Tibial nerve (tissue), 4 donors: ENCODE results near the gene TESK1. TPM values are rescaled to one million over a fixed set of nuclear protein-coding genes. Genes with fewer than 3 reads are reported as not detected.
A peak's percentile ranks its signal among the peaks of the same experiment; 100 is the strongest.

Experiments used
- DNase-seq, 2 donors: peaks; one replicate each; pipeline ENCODE4 v3.0.0-alpha.2; 2019; ENCODE audit warnings: low spot score in 2 of 2
- H3K27ac ChIP-seq, 4 donors: fragments of 200-600 bp; sonication (generic) in 3 of 4; one replicate each; pipeline ENCODE4 v1.5.1; 2017 to 2019; ENCODE audit warnings: mild to moderate bottlenecking in 1 of 4
- H3K27me3 ChIP-seq, 2 donors: fragments of 200-600 bp; sonication (generic) in 1 of 2; one replicate each; pipeline versions ENCODE4 v1.5.1 to v1.6.0; 2017 to 2019
- H3K36me3 ChIP-seq, 3 donors: fragments of 200-600 bp; sonication (generic); one replicate each; pipeline ENCODE4 v1.5.1; 2018 to 2019
- H3K4me1 ChIP-seq, 4 donors: fragments of 200-600 bp; sonication (generic) in 3 of 4; one replicate each; pipeline ENCODE4 v1.5.1; 2017 to 2019
- H3K4me3 ChIP-seq, 4 donors: fragments of 200-600 bp; sonication (generic) in 3 of 4; one replicate each; pipeline ENCODE4 v1.5.1; 2017 to 2019; ENCODE audit warnings: mild to moderate bottlenecking in 1 of 4, moderate library complexity in 1 of 4
- H3K9me3 ChIP-seq, 4 donors: fragments of 200-600 bp; sonication (generic) in 3 of 4; one replicate each; pipeline ENCODE4 v1.5.1; 2017 to 2019
- EP300 ChIP-seq, 2 donors: sonication (generic); formaldehyde crosslinking; IDR thresholded peaks; one replicate each; pipeline ENCODE4 v1.6.1; 2017; ENCODE audit warnings: antibody characterized with exemption in 2 of 2, mild to moderate bottlenecking in 1 of 2
- POLR2A ChIP-seq, 2 donors: fragments of 450-650 bp; IDR thresholded peaks; one replicate each; pipeline ENCODE4 v1.6.1; 2017; ENCODE audit warnings: antibody characterized with exemption in 2 of 2, mild to moderate bottlenecking in 2 of 2, moderate library complexity in 2 of 2
- WGBS, 2 donors: methylation state at CpG; one replicate each; pipeline ENCODE4 v1.1.5; 2018; 5-methylcytosine and 5-hydroxymethylcytosine counted together
- total RNA-seq, 4 donors: library from RNA; depleted of rRNA; stranded (reverse); fragments of >200 nt; gene quantifications; one replicate each; pipeline ENCODE4 v1.1.0, GENCODE V29; 2016
- TF ChIP-seq, protein P1 (sequence below), 5 experiments: fragments of 200-600 bp in 3 of 5; fragments of 450-650 bp in 2 of 5; sonication (generic) in 3 of 5; IDR thresholded peaks; one replicate each; pipeline ENCODE4 v1.5.1; 2016 to 2019; ENCODE audit warnings: antibody characterized with exemption in 5 of 5, mild to moderate bottlenecking in 3 of 5, moderate library complexity in 2 of 5

The TESK1 gene, protein sequence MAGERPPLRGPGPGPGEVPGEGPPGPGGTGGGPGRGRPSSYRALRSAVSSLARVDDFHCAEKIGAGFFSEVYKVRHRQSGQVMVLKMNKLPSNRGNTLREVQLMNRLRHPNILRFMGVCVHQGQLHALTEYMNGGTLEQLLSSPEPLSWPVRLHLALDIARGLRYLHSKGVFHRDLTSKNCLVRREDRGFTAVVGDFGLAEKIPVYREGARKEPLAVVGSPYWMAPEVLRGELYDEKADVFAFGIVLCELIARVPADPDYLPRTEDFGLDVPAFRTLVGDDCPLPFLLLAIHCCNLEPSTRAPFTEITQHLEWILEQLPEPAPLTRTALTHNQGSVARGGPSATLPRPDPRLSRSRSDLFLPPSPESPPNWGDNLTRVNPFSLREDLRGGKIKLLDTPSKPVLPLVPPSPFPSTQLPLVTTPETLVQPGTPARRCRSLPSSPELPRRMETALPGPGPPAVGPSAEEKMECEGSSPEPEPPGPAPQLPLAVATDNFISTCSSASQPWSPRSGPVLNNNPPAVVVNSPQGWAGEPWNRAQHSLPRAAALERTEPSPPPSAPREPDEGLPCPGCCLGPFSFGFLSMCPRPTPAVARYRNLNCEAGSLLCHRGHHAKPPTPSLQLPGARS
- total RNA-seq: 10 to 100 TPM; 29.3 to 40.0 (median 35.6) TPM

DNA sequence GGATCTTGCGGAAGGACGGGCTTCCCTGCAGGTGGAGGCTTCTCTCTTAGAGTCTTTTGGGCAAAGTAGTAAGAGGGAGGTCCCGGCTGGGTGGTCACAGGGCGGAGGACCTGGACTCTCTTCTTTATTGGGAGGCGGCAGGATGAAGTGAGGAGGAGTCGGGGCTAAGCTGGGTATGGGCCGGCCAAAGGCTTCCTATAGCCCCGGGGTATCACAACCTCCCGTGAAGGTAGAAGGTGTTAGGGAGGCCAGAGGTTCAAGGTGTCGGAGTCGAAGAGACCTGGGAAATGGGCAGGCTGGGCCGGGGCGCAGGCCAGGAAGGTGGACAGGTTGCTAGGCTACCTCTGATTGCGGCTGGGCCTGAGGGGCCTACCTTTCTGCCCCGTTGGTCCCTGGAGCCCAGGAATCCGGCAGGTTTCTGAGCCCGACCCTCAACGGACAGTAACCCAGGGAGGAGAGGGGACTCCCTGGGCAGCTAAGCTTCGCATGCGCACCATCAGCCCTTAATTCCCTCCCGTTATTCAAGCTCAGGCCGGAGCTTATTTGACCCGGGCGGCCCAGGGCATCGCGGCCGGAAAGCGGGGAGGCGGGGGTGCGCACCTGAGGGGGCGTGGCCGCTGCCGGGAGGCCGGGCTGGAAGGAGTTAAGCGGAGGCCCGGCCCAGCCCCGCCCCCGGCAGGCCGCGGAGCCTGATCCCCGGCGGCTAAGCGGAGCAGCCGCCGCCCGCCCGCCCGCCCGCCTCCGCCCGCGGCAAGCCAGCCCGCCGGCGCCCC, at the start of gene TESK1:
TESK1 (plus strand) TSS at position 685 of the 773 bp plus-strand sequence. CDS start 358 bp downstream, outside the sequence.
- H3K9me3 ChIP-seq: no peaks in the 10 kb centered on the region
- H3K36me3 ChIP-seq: peaks cover 0 to 30% (median 6%) of the 10 kb centered on the region in 3 donors
- H3K27me3 ChIP-seq: no peaks in the 10 kb centered on the region
- peak within 1 kb of the TSS; percentile 88 to 97 (median 93) for H3K27ac ChIP-seq
- H3K4me3 ChIP-seq: peak within 1 kb of the TSS; percentile 72 to 94 (median 90)
- TF ChIP-seq POLR2A (IDR thresholded peaks at IDR 0.05) (no peak), EP300 (IDR thresholded peaks at IDR 0.05) (peak in 1 of 2 donors; percentile 7)
- H3K4me1 ChIP-seq: peaks cover 0 to 30% (median 22%) of the 10 kb centered on the region in 4 donors
- peak in 1 of 2 donors; percentile 36 for DNase-seq
- 0% methylated on average over 27 to 29 of the region's 55 CpGs for WGBS, 2 donors

GRCh38 chr9:35555881-35556280, 49.2 kb upstream of the TESK1 start:
- 82 to 90% methylated on average over 10 of the region's 10 CpGs for WGBS, 2 donors
- TF ChIP-seq EP300 (IDR thresholded peaks at IDR 0.05) (no peak), POLR2A (IDR thresholded peaks at IDR 0.05) (no peak)
- TF ChIP-seq, protein P1, sequence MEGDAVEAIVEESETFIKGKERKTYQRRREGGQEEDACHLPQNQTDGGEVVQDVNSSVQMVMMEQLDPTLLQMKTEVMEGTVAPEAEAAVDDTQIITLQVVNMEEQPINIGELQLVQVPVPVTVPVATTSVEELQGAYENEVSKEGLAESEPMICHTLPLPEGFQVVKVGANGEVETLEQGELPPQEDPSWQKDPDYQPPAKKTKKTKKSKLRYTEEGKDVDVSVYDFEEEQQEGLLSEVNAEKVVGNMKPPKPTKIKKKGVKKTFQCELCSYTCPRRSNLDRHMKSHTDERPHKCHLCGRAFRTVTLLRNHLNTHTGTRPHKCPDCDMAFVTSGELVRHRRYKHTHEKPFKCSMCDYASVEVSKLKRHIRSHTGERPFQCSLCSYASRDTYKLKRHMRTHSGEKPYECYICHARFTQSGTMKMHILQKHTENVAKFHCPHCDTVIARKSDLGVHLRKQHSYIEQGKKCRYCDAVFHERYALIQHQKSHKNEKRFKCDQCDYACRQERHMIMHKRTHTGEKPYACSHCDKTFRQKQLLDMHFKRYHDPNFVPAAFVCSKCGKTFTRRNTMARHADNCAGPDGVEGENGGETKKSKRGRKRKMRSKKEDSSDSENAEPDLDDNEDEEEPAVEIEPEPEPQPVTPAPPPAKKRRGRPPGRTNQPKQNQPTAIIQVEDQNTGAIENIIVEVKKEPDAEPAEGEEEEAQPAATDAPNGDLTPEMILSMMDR (IDR thresholded peaks at IDR 0.05): no peak
- Histone ChIP-seq H3K4me1 (peaks cover 0 to 34% (median 11%) of the 10 kb centered on the region in 4 donors), H3K36me3 (peaks cover 0 to 63% (median 9%) of the 10 kb centered on the region in 3 donors), H3K9me3 (no peaks in the 10 kb centered on the region), H3K27me3 (no peaks in the 10 kb centered on the region), H3K4me3 (no peak overlapping the region), H3K27ac (no peak overlapping the region)
- DNase-seq: no peak

DNA sequence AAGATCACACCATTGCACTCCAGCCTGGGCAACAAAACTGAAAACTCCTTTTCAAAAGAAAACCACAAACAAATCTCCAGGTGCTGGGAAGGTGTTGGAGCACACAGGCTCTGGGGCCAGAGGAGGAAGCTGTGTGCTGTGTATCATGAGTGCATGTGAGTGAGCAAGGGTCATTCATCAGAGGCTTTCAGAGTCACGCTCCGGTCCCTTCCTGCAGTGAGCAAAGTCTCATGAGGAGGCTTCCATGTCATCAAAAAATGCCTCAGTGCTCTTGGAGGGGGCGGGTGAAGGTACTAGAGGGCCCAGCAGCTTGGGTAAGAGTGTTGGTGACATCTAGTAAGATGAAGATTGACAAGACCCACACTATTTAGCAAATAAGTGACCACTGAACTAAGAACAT, 48.3 kb upstream of the TESK1 start:
- WGBS, 2 donors: 89 to 96% methylated on average over 3 of the region's 3 CpGs

GRCh38 chr9:35557320-35557719, 47.7 kb upstream of the TESK1 start:
- H3K27ac ChIP-seq: no peak overlapping the region
- 90 to 93% methylated on average over 6 of the region's 6 CpGs for WGBS, 2 donors
- no peaks in the 10 kb centered on the region for H3K27me3 ChIP-seq
- peaks cover 0 to 78% (median 9%) of the 10 kb centered on the region in 3 donors for H3K36me3 ChIP-seq
- no peak for TF ChIP-seq POLR2A (IDR thresholded peaks at IDR 0.05)
- H3K9me3 ChIP-seq: no peaks in the 10 kb centered on the region
- DNase-seq: no peak
- no peak overlapping the region for H3K4me3 ChIP-seq
- peaks cover 0 to 32% (median 11%) of the 10 kb centered on the region in 4 donors for H3K4me1 ChIP-seq

More for the DNA sequence above, 48.3 kb upstream of the TESK1 start:
- H3K27me3 ChIP-seq: no peaks in the 10 kb centered on the region
- peaks cover 0 to 32% (median 11%) of the 10 kb centered on the region in 4 donors for H3K4me1 ChIP-seq
- no peaks in the 10 kb centered on the region for H3K9me3 ChIP-seq
- TF ChIP-seq POLR2A (IDR thresholded peaks at IDR 0.05) (no peak), EP300 (IDR thresholded peaks at IDR 0.05) (no peak)
- no peak overlapping the region for H3K27ac ChIP-seq
- H3K36me3 ChIP-seq: peaks cover 0 to 72% (median 9%) of the 10 kb centered on the region in 3 donors
- DNase-seq: no peak
- H3K4me3 ChIP-seq: no peak overlapping the region

DNA sequence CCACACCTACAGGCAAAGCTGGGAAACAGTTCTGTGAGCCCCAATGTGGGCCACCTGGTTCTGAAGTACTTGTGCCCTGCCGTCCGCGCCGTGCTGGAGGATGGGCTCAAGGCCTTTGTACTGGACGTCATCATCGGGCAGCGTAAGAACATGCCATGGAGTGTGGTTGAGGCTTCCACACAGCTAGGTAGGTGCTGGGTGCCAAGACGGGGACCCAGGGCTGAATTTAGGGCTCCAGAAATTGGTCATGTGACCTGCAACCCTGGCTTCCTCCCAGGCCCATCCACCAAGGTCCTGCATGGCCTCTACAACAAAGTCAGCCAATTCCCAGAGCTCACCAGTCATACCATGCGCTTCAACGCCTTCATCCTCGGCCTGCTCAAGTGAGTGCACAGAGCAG, 46.9 kb upstream of the TESK1 start:
- TF ChIP-seq EP300 (IDR thresholded peaks at IDR 0.05) (no peak), POLR2A (IDR thresholded peaks at IDR 0.05) (no peak)
- TF ChIP-seq, protein P1 (IDR thresholded peaks at IDR 0.05): no peak
- no peak overlapping the region for H3K4me3 ChIP-seq
- peaks cover 0 to 30% (median 6%) of the 10 kb centered on the region in 4 donors for H3K4me1 ChIP-seq
- no peak overlapping the region for H3K27ac ChIP-seq
- no peaks in the 10 kb centered on the region for H3K9me3 ChIP-seq
- H3K27me3 ChIP-seq: no peaks in the 10 kb centered on the region
- peaks cover 0 to 86% (median 9%) of the 10 kb centered on the region in 3 donors for H3K36me3 ChIP-seq
- no peak for DNase-seq
- 88 to 89% methylated on average over 11 of the region's 11 CpGs for WGBS, 2 donors

DNA sequence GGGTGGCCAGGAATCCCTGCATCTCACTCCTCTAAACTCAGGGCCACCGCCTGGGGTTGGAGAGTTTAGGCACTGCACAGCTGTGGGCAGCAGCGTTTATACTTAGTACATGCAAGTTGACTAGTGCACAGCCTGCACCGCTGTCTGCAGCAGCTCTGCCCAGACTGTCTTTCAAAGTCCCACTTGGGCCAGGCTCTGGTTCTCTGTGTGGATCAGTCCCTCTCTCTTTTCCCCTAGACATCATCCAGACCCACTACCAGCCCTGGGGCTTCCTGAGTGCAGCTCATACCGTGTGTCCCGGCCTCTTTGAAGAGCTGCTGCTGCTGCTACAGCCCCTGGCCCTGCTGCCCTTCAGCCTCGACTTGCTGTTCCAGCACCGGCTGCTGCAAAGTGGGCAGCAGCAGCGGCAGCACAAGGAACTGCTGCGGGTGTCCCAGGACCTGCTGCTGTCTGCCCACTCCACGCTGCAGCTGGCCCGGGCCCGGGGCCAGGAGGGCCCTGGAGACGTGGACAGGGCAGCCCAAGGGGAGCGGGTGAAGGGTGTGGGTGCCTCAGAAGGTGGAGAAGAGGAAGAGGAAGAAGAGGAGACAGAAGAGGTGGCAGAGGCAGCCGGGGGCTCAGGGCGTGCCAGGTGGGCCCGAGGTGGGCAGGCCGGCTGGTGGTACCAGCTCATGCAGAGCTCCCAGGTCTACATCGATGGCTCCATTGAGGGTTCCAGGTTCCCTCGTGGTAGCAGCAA, 45.1 kb upstream of the TESK1 start:
- Histone ChIP-seq H3K27me3 (no peaks in the 10 kb centered on the region), H3K9me3 (no peaks in the 10 kb centered on the region), H3K4me1 (peaks cover 0 to 37% (median 5%) of the 10 kb centered on the region in 4 donors), H3K36me3 (peaks cover 0 to 84% (median 9%) of the 10 kb centered on the region in 3 donors), H3K27ac (peak overlapping the region in 2 of 4 donors; percentile 15 to 36), H3K4me3 (no peak overlapping the region)
- 76 to 84% methylated on average over 20 of the region's 20 CpGs for WGBS, 2 donors
- DNase-seq: no peak
- TF ChIP-seq EP300 (IDR thresholded peaks at IDR 0.05): no peak
- no peak for TF ChIP-seq POLR2A (IDR thresholded peaks at IDR 0.05)
- TF ChIP-seq, protein P1 (IDR thresholded peaks at IDR 0.05): no peak
